Ovary (tissue), 3 donors: ENCODE data around the gene ECM2.

Experiments
- EP300 ChIP-seq: sonication (generic); formaldehyde crosslinking; IDR thresholded peaks from one replicate; pipeline ENCODE4 v1.6.1; 2017; ENCODE audit warnings: antibody characterized with exemption
- TF ChIP-seq, protein P1 (sequence below), 3 donors: fragments of 450-650 bp in 2 of 3; fragments of 200-600 bp in 1 of 3; IDR thresholded peaks; one replicate each; pipeline versions ENCODE4 v1.5.1 to v1.8.0; 2016 to 2022; ENCODE audit warnings: antibody characterized with exemption in 3 of 3, mild to moderate bottlenecking in 1 of 3
- donor health status: DM: no; HTN: no; CAD: no.

DNA sequence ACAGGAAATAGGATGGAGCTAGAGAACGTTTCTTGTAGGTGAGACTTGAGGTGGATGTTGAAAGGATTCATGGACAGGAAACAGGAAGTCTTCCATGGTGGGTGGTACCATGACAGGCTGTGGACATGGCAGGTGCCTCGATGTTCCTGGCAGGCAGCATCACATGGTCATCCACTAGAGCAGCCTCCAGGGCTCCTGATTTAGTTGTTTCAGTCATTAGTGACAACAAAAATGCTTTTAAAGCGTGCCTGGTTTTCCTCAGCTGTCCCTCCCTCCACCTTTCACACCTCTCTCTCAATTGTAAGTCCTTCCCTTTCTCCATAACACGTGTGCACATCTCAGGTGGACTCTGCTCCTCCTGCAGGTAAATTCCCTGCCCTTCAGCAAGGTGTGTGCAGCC, 28.3 kb downstream of the ECM2 start:
- TF ChIP-seq, protein P1, sequence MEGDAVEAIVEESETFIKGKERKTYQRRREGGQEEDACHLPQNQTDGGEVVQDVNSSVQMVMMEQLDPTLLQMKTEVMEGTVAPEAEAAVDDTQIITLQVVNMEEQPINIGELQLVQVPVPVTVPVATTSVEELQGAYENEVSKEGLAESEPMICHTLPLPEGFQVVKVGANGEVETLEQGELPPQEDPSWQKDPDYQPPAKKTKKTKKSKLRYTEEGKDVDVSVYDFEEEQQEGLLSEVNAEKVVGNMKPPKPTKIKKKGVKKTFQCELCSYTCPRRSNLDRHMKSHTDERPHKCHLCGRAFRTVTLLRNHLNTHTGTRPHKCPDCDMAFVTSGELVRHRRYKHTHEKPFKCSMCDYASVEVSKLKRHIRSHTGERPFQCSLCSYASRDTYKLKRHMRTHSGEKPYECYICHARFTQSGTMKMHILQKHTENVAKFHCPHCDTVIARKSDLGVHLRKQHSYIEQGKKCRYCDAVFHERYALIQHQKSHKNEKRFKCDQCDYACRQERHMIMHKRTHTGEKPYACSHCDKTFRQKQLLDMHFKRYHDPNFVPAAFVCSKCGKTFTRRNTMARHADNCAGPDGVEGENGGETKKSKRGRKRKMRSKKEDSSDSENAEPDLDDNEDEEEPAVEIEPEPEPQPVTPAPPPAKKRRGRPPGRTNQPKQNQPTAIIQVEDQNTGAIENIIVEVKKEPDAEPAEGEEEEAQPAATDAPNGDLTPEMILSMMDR (IDR thresholded peaks at IDR 0.05): no peak
- TF ChIP-seq EP300: no peak
